ENCODE results near the gene ZNF784.

Gene ZNF784

DNA sequence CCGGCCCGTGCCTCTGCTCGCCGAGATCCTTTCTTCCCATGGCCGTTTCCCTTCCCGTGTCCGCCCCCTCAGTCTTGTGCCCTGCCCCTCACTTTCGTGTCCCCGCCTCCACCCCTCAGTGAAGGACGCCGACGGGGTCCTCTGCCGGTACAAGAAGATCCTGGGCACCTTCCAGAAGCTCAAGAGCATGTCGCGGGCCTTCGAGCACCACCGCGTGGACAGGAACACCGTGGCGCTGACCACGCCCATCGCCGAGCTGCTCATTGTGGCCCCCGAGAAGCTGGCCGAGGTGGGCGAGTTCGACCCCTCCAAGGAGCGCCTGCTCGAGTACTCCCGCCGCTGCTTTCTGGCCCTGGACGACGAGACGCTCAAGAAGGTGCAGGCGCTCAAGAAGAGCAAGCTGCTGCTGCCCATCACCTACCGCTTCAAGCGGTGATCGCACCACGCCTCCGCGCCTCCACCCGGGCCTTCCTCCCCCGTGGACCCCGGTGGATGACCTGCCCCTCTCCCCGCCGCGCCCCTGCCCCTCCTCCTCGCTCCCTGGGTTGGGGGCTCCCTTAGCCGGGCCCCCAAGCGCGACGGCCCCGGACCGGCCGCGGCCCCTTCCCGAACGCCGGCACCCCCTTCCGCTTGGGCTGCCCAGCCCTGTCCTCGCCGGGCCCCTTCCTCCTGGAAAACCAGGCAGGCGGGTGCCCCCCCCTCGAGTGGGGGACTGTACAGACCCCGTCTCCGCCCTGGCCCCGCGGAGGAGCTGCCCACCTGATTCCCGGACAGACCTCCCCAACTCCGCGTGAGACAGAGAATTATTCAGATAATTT lies 28.2 kb upstream of the ZNF784 start:
- TF ChIP-seq, protein P1, sequence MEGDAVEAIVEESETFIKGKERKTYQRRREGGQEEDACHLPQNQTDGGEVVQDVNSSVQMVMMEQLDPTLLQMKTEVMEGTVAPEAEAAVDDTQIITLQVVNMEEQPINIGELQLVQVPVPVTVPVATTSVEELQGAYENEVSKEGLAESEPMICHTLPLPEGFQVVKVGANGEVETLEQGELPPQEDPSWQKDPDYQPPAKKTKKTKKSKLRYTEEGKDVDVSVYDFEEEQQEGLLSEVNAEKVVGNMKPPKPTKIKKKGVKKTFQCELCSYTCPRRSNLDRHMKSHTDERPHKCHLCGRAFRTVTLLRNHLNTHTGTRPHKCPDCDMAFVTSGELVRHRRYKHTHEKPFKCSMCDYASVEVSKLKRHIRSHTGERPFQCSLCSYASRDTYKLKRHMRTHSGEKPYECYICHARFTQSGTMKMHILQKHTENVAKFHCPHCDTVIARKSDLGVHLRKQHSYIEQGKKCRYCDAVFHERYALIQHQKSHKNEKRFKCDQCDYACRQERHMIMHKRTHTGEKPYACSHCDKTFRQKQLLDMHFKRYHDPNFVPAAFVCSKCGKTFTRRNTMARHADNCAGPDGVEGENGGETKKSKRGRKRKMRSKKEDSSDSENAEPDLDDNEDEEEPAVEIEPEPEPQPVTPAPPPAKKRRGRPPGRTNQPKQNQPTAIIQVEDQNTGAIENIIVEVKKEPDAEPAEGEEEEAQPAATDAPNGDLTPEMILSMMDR (IDR thresholded peaks at IDR 0.05; ENCODE audit: borderline replicate concordance, control extremely low read depth, extremely low read depth, insufficient read depth, missing control alignments): no peak
- no peak for DNase-seq (ENCODE audit: low spot score)
- in situ Hi-C loops (cut with MboI; ENCODE audit: low sequenced_read_pairs, unreplicated experiment): no loop called here

DNA sequence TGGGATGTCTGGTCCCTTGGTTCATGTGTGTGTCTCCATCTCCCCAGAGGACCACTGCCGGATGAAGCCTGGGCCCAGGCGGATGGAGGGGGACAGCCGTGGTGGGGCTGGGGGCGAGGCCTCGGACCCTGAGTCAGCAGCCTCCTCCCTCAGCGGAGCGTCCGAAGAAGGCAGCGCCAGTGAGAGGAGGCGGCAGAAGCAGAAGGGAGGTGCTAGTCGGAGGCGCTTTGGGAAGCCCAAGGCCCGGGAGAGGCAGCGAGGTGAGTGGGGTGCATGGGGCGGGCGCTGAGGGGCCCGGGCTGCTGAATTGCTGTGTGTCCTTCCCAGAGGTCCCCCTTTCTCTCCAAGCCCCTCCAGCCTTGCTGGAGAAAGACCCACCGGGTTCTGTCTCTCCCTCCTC lies 26.9 kb upstream of the ZNF784 start:
- no peak for DNase-seq (ENCODE audit: low spot score)
- TF ChIP-seq, protein P1 (IDR thresholded peaks at IDR 0.05; ENCODE audit: borderline replicate concordance, control extremely low read depth, extremely low read depth, insufficient read depth, missing control alignments): no peak
- in situ Hi-C loops (cut with MboI; ENCODE audit: low sequenced_read_pairs, unreplicated experiment): no loop called here

DNA sequence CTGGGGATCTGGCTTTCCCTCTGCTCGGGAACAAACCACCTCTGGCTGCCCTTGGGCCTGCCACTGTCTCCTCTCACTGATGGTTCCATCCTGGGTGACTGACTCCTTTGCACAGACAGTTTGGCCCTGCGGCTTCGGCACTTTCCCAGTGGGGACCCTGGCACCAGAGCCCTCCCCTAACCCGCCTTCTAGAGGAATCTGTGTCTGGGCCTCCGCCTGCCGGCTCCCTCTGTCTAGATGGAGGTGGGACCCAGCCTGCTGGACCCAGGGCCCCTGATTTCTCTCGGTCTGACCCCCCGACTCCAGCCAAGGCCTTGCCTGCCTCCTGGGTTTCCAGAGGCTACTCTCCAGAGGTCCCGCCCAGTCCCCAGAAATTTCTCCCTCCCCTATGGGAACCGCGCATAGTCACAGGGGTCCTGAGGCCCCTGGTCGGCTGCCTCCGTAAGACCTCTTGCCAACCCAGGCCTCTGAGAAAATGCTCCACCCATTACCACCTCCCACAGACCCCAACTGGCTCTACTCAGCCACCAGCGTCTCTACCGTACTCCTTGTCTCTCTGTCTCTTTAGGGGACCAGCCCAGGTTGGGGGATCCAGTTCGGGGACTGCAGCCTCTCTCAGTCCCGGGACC lies 26.4 kb upstream of the ZNF784 start:
- TF ChIP-seq, protein P1 (IDR thresholded peaks at IDR 0.05; ENCODE audit: borderline replicate concordance, control extremely low read depth, extremely low read depth, insufficient read depth, missing control alignments): no peak
- in situ Hi-C loops (cut with MboI; ENCODE audit: low sequenced_read_pairs, unreplicated experiment): no loop called here
- no peak for DNase-seq (ENCODE audit: low spot score)

DNA sequence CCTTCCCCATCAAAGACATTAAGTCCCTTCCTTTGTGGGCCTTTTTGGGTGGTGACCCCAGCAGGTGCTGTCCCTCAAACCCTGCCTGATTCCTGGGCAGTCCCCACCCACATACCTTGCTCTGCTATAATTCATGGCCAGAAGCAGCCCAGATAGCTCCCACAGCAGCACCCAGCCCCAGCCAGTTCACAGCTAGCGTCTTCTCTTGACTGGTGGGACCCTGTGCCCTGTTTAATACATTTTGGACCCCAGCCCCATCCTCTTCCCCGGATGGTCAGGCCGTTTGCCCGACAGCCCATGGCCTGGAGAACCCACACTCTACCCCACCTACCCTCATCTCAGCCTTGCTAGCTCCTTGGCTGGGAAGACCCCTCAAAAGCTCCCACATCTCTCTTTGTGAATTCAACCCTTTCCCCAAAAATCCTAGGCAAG lies 25.8 kb upstream of the ZNF784 start:
- TF ChIP-seq, protein P1 (IDR thresholded peaks at IDR 0.05; ENCODE audit: borderline replicate concordance, control extremely low read depth, extremely low read depth, insufficient read depth, missing control alignments): no peak
- DNase-seq (ENCODE audit: low spot score): peak; percentile 64
- in situ Hi-C loops (cut with MboI; ENCODE audit: low sequenced_read_pairs, unreplicated experiment): no loop called here

DNA sequence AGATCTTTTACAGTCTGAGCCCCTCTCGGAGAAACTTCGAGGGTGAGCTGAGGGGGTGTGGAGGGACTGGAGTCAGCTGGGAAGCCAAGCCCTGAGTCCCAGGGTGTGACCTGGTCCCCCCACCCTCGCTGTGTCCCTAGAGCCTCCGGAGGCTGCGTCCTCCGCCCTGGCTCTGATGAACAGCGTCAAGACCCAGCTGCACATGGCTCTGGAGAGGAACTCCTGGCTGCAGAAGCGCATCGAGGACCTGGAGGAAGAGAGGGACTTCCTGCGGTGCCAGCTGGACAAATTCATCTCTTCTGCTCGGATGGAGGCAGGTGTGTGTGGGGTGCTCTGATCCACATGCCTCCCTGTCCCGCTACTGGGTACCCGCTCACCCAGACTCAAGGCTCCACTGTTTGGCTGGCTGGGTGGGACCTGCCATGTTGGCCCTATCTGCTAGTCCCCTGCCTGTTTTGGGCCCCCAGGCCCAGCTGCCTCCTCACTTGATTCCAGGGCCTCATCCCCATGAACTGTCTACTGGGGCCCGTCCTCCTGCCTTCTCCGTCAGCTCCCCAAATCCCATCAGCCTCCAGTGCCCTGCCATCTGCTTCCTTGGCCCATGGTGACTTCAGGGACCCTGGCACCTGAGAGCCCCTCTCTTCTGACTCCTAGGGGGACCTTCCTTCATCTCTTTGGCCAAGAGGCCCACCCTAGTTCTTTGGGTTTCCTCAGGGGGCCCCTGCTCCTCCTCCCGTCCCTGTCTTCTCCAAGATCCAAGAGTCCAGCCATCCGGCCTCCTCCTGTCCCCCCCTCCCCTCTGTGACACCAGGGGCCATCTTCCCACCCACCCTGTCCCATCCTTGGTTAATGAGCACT lies 25.1 kb upstream of the ZNF784 start:
- no peak for DNase-seq (ENCODE audit: low spot score)
- TF ChIP-seq, protein P1 (IDR thresholded peaks at IDR 0.05; ENCODE audit: borderline replicate concordance, control extremely low read depth, extremely low read depth, insufficient read depth, missing control alignments): no peak
- in situ Hi-C loops (cut with MboI; ENCODE audit: low sequenced_read_pairs, unreplicated experiment): no loop called here

DNA sequence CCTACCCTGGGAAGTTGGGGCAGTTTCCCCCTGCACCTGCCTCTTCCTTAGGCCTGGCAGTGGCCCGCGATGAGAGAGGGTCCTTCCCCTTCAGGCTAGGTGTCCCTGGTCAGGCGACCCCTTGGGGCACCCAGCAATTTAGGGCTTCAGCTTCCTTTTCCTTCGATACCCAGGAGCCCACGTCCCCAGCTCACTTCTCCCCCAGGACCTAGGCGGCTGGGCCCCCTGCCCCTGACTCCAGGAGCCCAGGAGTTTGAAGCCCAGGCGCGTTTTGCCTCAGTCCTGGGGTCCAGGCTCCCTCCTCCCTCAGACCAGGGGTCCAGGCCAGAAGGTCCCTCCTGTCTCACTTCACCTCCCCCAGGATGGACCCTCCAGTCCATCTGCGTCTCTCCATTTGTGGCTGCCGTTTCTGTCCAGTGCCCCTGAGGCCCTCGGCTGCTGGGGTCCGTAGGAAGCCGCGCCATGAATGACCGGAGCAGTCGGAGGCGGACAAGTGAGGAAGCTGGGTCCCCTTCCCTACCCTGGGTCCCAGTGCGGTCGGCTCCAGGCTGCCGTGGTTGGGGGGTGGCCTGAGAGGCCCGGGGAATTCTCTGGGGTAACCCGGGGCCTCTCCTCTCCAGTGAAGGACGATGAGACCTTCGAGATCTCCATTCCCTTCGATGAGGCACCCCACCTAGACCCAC lies 24.4 kb upstream of the ZNF784 start:
- TF ChIP-seq, protein P1 (IDR thresholded peaks at IDR 0.05; ENCODE audit: borderline replicate concordance, control extremely low read depth, extremely low read depth, insufficient read depth, missing control alignments): no peak
- in situ Hi-C loops (cut with MboI; ENCODE audit: low sequenced_read_pairs, unreplicated experiment): no loop called here
- DNase-seq (ENCODE audit: low spot score): no peak
